Panc1 (cell line): ENCODE measurements around the gene TEX12.

Experiments used
- POLR2AphosphoS5 ChIP-seq: IDR thresholded peaks from 2 replicates; pipeline ENCODE4 v1.6.1; 2012; ENCODE audit warnings: mild to moderate bottlenecking, low read depth, low read length, moderate library complexity
- SIN3A ChIP-seq: IDR thresholded peaks from 2 replicates; pipeline ENCODE4 v1.6.1; 2012; ENCODE audit warnings: low read depth, mild to moderate bottlenecking, low read length, moderate library complexity, borderline replicate concordance; ENCODE audit not compliant: insufficient read depth
- TCF7L2 ChIP-seq: IDR thresholded peaks from 2 replicates; pipeline ENCODE4 v1.6.1; 2011; ENCODE audit warnings: mild to moderate bottlenecking, low read depth, low read length, inconsistent platforms
- TF ChIP-seq, protein P1 (sequence below): fragments of 450-650 bp; IDR thresholded peaks from 2 replicates; pipeline ENCODE4 v1.5.1; 2017; ENCODE audit warnings: mild to moderate bottlenecking

DNA sequence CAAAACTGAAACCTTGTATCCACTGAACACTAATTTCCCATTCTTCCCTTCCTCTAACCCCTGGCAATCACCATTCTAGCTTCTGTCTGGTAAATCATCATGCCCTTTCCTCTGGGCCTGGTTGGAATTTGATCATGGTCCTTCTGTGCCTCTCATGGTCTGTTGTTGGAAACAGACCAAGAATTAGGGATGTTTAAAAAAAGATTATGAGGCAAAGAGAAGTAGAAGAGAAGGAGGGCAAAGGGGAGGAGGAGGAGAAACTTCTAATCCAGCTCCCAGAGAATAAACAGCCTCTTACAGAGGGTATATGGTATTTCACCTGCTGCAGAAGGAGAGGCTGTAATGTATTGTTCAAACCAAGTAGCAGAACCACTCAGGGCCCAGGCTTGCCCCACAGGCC is 18.7 kb downstream of the TEX12 start:
- TF ChIP-seq, protein P1, sequence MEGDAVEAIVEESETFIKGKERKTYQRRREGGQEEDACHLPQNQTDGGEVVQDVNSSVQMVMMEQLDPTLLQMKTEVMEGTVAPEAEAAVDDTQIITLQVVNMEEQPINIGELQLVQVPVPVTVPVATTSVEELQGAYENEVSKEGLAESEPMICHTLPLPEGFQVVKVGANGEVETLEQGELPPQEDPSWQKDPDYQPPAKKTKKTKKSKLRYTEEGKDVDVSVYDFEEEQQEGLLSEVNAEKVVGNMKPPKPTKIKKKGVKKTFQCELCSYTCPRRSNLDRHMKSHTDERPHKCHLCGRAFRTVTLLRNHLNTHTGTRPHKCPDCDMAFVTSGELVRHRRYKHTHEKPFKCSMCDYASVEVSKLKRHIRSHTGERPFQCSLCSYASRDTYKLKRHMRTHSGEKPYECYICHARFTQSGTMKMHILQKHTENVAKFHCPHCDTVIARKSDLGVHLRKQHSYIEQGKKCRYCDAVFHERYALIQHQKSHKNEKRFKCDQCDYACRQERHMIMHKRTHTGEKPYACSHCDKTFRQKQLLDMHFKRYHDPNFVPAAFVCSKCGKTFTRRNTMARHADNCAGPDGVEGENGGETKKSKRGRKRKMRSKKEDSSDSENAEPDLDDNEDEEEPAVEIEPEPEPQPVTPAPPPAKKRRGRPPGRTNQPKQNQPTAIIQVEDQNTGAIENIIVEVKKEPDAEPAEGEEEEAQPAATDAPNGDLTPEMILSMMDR, result no peak
- TF ChIP-seq POLR2AphosphoS5 (no peak), SIN3A (no peak), TCF7L2 (no peak)
